HG03378 (cell line): ENCODE results near the gene FADS3.
"Not testable (repeated sequence)": the region's sequence is repeated elsewhere in the genome, so short reads cannot be mapped to it uniquely, and the experiment has no call there.

Experiments
- ATAC-seq: cut with Tn5 transposase; IDR thresholded peaks from one replicate; pipeline ENCODE4 v1.9.1; 2021; ENCODE audit warnings: mild to moderate bottlenecking, moderate library complexity; ENCODE audit not compliant: unreplicated experiment

FADS3 gene

DNA sequence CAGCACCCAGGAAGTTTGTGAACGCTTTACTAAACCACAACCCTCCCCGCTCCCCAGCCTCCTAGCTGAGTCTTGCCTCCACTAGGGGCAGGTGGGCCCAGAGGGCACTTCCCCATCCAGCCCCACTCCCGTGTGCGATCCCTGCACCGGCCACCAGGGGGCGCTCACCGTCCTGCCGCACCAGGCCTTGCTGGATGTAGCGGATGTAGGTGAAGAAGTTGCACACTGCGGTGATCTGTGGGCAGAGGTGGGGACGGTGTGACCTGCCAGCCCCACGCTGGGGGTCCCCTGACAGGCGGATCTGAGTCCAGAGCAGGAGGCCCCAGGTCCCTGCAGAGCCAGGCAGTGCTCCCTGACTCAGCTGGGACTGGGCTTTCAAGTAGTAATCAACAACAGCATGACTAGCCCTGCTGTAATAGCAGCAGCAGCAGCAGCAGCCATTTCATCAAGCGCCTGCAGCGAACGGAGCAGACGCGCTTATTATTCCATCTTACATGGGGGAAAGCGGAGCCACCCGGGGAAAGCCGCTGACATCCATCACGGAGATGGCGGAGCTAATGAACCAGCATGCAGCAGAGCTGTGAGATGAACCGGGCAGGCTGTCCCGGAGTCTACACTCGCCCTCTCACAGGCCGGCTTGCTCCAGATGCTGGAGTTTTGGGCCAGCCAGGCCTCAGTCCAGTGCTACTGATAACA is 7.9 kb upstream of the FADS3 start:
- no peak for ATAC-seq

DNA sequence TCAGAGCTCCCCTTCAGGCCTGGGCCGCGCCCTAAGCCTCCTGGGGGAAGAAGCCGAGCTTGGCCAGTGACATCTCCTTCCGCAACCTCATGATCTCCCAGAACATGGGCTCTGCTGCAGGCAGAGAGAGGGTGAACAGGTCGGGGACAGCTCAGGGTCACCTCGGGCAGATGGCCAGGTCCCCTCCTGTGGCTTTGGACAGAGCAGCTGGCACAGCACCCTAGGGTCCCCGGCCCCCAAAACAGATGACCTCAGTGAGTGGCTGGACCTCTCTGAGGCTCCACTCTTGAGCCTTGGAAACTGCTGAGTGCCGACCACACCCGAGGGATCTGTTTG is 6.9 kb upstream of the FADS3 start:
- no peak for ATAC-seq

DNA sequence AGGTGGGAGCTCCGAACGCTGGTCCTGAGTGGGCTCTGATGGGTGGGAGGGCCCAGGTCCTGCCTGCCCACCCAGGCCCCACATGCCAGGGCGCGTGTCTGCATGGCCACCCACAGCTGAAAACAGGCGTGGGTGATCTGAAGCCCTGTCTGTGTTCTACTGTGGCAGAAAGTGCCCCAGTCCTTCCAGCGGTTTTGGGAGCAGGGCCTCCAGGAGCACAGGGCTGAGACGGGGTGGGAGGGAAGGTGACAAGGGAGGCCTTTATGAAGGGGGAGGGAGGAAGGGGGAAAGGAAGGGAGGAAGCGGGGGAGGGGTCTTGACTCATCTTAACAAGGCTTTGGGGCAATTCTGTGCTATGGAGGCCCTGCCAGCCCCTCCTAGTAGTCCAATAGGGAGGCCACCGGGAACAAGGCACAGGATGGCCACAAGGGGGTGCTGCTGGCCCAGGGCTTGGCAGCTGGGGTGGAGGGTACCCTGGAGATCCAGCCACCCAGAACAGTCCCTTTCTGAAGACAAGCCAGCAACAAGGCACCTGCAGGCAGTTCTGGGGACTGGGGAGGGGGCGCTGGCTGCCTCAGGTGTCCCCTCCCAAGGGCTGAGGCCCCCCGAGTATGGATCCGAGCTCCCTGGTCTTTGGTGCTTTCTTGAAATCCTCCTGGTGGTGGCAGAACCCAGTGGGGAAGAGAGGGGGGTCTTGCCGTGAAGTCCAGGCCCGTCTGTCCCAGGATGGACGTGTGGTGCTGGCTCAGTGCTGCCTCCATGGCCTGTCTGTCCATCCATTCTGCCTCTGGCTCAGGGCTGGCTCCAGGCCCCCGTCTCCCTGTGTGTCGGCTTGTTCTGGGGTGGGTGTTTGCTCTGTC is 6.3 kb upstream of the FADS3 start:
- ATAC-seq, result no peak

DNA sequence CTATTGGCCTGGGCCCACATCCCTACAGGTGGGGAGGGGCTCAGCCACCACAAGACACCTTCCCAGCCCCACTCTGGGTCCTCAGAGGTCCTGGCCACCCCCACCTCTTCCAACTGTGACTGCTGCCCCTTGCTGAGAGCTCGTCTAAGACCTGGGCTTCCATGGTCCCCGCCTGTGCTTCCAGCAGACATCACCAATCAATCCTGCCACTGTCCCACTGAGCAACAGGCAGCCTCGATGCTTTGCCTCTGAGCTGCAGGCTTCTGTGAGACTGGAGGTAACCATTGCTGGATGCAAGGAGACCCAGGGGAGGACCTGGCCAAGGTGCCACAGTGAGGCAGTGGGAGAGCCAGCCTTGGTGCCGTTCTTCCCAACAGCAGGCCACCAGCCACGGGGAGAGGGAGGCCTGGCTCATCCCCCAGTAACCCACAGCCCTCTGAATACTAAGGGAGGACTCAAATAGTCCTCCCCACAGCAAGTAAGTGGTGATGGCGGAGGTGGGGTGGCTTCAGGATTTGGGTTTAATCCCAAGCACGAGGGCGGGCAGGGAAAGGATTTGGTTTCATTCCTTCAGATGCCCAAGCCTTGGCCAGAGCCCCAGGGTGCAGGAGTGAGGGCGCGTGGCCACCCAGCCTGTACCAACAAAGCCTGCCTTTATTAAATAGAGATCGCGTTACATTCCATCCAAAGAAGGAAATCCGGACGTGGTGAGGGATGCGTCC is 5.5 kb upstream of the FADS3 start:
- ATAC-seq, result no peak

DNA sequence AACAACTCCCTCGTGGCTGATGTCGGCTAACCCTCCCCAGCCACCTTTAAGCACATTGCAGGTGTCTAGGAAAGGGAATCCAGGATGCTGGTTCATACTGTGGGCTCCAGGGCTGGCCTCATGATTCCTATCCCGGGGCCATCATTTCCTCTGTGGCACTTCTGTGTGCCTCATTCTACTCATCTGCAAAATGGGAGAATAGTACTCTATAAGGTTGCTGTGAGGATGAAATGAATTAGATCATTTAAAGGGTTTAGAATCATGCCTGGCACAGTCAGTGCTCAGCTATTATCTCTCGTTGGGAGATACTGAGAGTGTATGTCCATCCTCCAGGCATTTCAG is 4.3 kb upstream of the FADS3 start:
- ATAC-seq, result no peak

DNA sequence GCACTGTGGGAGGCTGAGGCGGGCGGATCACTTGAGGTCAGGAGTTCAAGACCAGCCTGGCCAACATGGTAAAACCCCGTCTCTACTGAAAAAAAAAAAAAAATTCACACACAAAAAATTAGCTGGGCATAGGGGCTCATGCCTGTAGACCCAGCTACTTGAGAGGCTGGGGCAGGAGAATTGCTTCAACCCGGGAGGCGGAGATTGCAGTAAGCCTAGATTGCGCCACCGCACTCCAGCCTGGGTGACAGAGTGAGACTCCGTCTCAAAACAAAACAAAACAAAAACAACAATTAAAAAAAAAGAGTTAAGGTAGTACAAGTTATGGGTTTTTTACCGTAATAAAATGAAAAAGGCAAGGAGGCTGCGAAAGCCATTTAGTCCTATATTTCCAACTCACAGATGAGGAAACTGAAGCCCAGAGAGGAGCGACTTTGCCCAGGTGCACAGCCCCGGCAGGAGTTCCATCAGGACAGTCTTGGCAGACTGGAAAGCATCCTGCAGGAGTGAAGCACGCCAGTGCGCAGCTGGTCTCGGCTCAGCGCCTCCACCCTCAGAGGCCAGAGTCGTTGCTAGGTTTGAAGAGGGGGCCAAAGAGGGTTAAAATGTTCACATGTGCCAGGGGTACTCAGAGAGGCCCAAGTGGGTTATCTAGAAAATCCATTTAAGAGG is 3.8 kb upstream of the FADS3 start:
- ATAC-seq, result no peak

DNA sequence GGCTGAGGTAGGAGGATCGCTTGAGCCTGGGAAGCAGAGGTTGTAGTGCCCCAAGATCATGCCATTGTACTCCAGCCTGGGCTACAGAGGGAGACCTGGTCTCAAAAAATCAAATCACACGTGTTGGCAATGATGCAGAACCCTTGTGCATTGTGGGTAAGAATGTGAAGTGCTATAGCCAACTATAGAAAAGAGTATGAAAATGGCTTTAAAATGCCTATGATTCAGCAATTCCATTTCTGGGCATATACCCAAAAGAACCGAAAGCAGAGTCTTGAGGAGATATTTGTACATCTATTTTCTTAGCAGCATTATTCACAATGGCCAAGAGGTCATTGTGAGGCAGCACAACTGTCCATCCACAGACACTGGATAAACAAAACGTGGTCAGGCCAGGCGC is 2.6 kb upstream of the FADS3 start:
- ATAC-seq, result no peak

DNA sequence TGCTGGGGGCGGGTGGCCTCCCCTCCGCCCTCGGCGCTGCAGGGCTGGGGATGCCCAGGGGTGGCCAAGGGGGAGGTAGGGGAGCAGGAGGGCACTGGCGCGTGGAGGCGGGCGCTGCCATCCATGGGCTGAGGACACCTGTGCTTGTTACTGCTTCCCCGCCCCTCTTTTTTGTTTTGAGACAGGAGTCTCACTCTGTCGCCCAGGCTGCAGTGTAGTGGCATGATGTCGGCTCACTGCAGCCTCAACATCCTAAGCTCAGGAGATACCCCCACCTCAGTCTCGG is 683 bp upstream of the FADS3 start:
- no peak for ATAC-seq

DNA sequence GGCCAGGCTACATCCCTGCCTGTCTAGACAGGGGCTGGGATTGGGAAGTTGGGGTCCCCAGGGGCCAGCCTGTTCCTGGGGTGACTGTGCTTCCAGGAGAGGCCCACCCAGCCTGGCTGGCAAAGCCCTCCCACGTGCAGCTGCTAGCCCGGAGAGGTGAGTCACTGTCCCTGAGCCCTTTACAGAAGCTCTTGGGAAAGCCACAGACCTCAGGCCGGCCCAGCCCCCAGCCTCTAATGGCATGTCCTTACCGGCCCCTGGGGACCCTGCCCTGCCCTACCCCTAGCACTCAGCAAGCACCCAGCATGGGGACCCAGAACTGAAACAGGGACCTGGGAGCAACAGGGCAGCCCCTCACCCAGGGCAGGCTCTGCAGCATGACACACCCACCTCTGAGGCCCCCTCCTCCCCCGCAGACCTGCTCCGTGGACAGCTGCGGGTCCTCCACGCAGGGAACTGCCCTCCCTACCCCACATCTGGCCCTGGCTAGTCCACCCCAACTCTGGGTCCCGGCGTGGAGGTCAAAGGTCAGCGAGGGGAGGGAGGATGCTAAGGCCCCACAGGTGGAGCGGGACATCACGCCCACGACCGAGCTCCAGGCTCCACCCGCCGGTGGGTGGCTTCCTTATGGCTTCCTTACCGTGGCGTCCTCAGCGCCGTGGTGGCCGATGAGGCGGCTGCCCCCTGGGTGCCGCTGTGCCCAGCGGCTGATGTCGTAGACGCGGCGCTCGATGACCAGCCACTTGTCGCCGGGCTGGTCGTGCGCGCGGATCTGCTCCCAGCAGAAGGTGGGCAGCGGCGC is 615 bp downstream of the FADS3 start:
- ATAC-seq, result no peak

DNA sequence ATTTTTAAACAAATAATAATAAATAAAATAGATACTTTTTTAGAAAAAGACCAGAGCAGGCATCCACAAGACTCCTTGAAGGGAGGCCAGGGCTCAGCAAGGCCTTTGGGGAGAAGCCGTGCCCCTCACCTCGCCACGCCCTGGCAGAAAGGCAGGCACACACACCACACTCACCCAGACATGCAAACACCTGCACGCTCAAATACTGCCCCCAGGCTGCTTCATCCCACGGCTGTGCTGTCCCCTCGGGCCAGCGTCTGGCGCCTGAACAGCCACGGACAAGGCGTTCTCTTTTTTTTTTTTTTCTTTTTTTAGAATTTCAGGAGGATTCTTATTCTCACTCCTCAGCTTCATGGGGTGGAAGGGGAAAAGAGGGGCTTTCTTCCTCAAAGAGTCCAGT is 1.5 kb downstream of the FADS3 start:
- no peak for ATAC-seq

DNA sequence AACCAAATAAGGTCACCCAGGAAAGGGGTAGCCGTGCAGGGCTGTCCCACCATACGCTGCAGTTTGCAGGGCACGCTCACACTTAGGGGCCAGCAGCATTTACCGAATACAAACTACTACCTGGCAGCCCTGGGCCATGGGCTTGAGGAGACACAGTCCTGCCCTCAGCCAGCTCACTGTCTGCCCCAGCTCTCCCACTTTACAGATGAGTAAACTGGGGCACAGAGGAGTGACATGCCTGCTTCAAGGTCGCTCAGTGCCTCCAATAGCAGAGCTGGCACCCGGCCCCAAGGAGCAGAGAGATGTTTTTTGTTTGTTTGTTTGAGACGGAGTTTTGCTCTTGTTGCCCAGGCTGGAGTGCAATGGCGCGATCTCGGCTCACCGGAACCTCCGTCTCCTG is 2.8 kb downstream of the FADS3 start:
- no peak for ATAC-seq

DNA sequence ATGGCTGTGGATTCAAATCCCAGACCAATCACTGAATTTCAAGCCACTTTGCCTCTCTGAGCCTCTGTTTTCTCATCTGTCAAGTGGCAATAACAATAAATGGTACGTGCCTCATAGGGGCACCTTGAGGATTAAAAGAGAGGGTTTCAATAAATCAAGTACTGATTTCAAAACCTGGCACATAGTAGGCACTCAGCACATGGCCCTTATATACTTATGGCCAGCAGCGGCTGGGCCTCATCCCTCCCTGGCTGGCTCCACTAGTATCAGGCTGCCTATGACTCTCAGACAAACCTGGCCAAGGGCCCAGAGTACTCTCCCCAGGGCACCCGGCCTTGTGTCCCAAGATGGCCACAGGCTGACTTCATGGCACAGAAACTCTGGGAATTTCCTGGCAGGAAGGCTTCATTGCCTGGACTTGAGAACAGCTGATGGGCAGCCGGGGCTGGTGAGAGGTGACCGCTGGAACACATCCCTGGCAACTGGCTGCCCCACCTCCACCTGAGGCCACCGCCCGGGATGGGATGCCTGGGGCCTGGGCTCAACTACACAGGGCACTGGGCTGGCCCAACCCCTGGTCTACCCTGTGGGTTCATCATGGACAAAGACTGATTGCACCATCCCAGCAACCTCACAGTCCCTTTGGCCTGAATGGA is 3.4 kb downstream of the FADS3 start:
- ATAC-seq, result no peak

DNA sequence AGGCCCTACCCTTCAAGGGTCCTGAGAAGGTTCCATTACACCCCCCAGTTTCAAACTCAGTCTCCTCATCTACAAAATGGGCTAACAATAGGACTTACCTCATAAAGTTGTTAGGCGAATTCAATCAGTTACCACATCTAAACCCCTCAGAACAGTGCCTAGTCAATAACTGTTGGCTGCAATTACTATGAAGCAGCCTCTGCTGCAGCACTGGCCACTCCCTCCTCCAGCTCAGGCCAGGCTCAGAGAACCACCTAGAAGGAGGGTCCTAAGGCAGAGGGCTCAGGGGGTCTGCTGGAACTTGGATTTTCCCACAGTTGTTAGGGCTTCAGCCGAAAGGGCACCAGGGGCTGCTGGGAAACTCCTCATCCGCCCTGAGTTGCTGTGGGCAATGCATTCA is 4.7 kb downstream of the FADS3 start:
- ATAC-seq, result no peak

DNA sequence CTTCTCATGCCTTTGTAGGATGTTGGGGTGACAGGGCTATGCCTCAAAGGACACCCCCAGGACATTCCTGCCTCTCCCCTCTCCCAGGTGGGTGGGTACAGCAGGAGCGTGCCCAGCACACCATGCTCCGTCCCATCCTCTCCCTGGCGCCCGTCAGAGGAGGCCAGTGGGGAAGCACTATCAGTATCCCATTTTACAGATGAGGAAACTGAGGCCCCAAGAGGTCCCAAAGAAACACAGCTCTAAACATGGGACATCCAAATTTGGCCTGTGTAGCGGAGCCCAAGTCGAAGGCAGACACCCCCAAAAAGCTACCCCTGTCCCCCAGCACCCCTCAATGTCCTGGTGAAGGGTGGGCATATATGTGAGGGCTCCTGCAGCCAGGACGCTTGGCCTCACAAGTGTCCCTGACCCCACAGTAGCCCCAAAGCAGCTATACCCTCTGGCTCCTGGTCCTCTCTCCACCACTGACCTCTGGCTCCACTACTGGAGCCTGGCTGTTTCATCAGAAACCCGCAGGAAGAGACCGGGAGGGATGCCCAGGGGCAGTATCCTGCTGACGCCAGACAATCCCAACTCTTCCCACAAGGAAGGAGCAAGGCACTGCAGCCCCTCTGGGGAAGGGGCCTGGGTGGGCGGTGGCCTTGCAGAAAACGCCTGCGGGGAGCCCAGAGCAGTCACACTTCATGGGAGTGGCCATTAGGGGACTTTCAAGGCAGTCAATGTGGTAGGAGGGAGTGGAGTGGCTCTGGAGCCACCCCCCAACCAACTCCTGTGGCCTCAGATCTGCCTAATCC is 5.4 kb downstream of the FADS3 start:
- no peak for ATAC-seq

DNA sequence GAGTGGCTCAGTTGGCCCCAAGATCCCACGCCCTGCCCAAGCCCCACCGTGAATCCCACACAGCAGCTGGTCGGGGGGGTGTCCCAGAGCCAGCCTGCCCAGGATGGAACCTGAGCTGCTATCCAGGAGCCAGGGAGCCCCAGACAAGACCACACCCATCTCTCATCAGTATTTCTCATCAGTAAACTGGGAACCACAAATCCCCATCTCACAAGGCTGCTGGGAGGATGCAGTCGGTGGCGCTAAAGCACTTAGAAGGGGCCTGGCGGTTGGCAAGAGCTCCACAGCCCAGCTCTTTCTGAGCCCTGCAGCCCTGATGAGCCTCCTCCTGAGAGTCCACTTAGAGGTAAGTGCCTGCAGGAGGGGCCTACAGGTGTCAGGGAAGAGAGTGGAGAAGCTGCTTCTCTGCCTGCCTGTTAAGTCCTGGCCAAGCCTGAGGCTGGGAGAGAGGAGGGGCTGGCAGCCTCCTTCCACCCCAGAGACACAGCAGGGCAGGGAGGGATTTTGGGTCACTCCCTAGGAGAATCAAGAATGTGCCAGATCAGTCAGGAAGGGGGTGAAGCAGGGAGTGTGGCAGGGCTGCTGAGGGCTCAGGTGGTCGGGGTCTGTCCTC is 6.1 kb downstream of the FADS3 start:
- no peak for ATAC-seq

DNA sequence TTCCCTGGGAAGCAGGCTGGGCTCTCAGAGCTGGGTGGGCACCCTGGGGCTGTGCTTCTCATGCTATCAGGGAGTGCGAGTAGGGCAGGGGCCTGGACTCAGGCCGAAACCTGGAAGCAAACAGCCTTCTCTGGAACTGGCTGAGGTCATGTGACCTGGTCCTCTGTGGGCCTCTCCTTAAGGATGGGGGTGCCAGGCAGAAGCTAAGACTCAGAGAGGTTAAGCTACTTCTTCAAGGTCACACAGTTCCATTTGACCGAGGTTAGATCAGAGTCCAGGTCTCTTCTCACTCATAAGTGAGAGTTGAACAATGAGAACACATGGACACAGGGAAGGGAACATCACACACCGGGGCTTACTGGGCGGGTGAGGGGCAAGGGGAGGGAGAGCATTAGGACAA is 7.4 kb downstream of the FADS3 start:
- no peak for ATAC-seq

DNA sequence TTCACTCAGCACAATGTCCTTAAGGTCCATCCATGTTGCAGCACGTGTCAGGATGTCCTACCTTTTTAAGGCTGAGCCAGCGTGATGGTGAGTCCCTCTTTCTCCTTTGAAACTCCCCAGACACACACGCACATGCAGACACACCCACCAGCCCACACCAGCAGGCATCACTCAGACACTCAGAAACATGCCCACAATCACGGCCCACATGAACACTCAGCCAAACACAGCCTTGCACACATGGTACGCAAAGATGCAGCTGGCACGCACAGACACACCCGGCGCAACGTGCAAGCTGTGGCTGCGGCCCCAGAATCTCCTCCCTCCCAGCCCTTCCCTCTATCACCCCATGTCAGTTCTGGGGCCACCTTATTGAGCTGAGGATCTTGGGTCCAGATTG is 8.0 kb downstream of the FADS3 start:
- no peak for ATAC-seq

DNA sequence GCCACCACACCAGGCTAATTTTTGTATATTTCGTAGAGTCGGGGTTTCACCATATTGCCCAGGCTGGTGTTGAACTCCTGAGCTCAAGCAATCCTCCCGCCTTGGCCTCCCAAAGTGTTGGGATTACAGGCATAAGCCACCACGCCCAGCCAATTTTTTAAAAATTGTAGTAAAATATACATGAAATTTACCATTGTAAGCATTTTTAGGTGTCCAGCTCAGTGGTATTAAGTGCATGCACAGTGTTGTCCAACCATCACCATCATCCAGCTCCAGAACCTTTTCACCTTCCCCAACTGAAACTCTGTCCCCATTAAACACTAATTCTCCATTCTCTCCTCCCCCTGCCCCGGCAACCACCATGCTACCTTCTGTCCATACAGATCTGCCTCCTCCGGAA is 8.5 kb downstream of the FADS3 start:
- ATAC-seq, result no peak

DNA sequence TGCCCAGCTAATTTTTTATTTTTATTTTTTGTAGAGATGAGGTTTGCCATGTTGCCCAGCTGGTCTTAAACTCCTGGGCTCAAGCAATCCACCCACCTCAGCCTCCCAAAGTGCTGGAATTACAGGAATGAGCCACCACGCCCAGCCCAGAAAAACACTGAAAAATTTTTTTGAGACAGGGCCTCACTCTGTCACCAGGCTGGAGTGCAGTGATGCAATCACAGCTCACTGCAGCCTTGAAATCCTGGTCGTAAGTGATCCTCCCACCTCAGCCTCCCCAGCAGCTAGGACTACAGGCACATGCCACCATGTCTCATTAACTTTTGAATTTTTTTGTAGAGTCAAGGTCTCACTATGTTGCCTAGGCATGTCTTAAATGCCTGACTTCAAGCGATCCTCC is 9.1 kb downstream of the FADS3 start:
- ATAC-seq, result not testable (repeated sequence)
